Measurements from ENCODE around the gene C12orf75.
"Not testable (repeated sequence)": the region's sequence is repeated elsewhere in the genome, so short reads cannot be mapped to it uniquely, and the experiment has no call there.

Gene C12orf75

DNA sequence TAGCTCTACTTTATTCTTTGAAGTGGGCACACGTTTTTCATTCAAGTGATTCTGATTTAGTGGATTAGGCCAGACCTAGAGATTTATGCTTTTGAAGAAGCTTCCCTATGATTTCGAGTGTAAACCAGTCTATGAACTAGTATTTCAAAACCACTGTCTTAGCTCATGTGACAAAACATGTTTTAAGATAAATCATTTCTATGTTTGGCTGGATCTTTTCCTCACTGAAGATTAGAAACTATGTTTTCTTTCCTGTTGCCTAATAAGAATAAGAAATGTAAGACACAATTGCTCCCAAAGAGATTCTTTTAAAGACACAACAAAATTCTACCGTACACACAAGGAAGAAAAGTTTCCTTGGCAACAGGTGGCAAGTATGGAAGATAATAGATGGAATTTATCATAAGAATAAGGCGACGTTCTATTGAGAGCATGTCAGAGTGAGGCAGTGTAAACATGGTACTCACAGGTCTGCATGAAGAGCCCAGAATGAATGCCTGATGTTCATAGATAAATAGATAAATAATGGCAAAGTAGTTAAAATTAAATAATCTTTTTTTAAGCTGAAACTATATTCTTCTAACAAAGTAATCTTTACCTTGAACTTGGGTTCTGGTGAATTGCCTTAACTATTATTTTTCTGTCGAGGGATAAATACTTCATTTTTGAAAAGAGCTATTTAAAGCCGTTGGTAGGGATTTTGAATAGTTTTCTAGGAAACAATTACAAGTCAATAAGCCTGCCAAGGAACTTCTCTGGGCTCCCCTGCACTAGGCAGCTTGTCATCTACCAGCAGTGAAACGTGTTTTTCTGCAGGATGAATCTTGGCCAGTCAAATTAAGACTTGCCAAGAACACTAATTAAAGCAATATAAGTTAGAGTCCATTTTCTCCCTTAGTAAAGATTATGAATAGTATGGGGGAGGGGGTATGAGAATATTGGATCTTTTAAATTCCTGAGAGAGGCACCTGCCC, 34.1 kb upstream of the C12orf75 start:
- no peak overlapping the region for H3K27ac ChIP-seq
- ChIA-PET POLR2A (ENCODE audit: low non-redundant PET) (no interaction called here), CTCF (no interaction called here)
- TF ChIP-seq, protein P1, sequence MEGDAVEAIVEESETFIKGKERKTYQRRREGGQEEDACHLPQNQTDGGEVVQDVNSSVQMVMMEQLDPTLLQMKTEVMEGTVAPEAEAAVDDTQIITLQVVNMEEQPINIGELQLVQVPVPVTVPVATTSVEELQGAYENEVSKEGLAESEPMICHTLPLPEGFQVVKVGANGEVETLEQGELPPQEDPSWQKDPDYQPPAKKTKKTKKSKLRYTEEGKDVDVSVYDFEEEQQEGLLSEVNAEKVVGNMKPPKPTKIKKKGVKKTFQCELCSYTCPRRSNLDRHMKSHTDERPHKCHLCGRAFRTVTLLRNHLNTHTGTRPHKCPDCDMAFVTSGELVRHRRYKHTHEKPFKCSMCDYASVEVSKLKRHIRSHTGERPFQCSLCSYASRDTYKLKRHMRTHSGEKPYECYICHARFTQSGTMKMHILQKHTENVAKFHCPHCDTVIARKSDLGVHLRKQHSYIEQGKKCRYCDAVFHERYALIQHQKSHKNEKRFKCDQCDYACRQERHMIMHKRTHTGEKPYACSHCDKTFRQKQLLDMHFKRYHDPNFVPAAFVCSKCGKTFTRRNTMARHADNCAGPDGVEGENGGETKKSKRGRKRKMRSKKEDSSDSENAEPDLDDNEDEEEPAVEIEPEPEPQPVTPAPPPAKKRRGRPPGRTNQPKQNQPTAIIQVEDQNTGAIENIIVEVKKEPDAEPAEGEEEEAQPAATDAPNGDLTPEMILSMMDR (conservative IDR thresholded peaks at IDR 0.05; ENCODE audit: low read depth) = no peak
- no peak for DNase-seq (ENCODE audit: low spot score)

DNA sequence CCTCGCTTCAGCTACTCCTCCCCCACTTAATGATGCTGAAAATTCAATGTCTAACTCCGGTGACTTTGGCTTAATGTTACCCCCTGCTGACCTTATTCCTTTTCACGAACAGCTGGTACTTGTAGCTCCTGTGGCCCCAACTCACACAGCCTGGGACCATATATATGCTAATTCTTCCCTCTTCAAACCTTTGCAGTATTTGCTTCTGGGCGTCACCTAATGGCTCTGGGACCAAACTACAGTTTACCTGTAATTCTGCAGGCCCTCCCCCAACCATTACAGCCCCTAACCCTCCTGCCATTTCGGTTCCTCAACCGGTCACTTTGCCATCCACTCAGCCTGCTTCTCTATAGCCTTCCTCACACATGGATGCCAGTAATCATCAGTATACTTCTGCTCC, 29.6 kb upstream of the C12orf75 start:
- TF ChIP-seq, protein P1 (conservative IDR thresholded peaks at IDR 0.05; ENCODE audit: low read depth) = no peak

DNA sequence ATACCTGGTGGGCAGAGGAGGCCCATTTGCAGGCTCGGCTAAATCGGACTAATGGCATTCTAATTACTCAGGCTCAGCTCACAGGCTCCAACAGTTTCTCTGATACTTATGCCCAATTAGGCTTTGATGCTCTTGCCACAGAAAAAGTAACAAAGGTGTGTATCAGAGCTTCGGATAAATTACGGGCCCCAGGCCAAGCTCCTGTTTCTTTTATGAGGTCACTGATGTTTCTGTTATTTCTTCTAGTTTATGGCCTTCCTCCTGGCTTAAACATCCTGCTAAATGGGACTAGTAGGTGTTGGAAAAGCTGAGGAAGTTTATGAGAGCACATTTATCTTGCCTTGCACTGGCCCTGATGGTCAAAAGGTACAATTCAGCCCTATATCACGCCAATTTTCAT, 28.8 kb upstream of the C12orf75 start:
- ChIA-PET POLR2A (ENCODE audit: low non-redundant PET) (no interaction called here), CTCF (no interaction called here)
- no peak for DNase-seq (ENCODE audit: low spot score)
- TF ChIP-seq, protein P1 (conservative IDR thresholded peaks at IDR 0.05; ENCODE audit: low read depth) = no peak
- H3K27ac ChIP-seq = no peak overlapping the region

More for the DNA sequence above, 29.6 kb upstream of the C12orf75 start:
- no peak overlapping the region for H3K27ac ChIP-seq
- CTCF ChIA-PET = no interaction called here
- POLR2A ChIA-PET (ENCODE audit: low non-redundant PET) = no interaction called here
- no peak for DNase-seq (ENCODE audit: low spot score)

DNA sequence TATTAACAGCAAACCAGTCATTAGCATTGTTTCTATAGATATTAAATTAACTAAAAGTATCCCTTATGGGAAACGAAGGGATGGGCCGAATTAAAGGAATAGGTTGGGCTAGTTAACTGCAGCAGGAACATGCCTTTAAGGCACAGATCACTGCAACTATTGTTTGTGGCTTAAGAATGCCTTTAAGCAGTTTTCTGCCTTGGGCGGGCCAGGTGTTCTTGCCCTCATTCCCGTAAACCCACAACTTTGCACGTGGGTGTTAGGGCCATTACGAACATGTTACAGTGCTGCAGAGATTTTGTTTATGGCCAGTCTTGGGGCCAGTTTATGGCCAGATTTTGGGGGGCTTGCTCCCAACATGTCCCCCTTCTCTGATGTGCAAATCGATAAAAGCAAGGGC, 27.5 kb upstream of the C12orf75 start:
- CTCF ChIA-PET = interaction anchor here (0.6 kb wide), 1 partner anchor 13 kb away, joined by 3 read pairs; no protein-coding TSS in a partner anchor
- DNase-seq (ENCODE audit: low spot score); H3K27ac ChIP-seq; POLR2A ChIA-PET (ENCODE audit: low non-redundant PET): not testable (repeated sequence)

DNA sequence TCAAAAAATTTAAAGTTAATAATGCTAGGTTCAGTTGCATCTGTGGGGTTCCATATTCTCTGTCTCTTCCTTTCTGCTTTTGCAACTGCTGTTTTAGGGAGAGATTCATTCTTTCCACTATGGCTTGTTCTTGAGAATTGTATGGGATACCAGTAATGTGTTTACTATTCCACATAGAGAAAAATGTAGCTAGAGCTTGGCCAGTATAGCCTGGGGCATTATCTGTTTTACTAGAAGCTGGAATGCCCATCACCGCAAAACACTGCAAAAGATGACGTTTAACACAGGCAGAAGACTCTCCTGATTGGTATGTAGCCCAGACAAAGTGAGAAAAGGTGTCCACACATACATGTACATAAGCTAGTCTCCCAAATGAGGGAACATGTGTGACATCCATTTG, 25.9 kb upstream of the C12orf75 start:
- H3K27ac ChIP-seq; DNase-seq (ENCODE audit: low spot score); CTCF ChIA-PET: not testable (repeated sequence)
- POLR2A ChIA-PET (ENCODE audit: low non-redundant PET) = interaction anchor here (0.5 kb wide), 1 partner anchor 1205 kb away, joined by 3 read pairs; no protein-coding TSS in a partner anchor

DNA sequence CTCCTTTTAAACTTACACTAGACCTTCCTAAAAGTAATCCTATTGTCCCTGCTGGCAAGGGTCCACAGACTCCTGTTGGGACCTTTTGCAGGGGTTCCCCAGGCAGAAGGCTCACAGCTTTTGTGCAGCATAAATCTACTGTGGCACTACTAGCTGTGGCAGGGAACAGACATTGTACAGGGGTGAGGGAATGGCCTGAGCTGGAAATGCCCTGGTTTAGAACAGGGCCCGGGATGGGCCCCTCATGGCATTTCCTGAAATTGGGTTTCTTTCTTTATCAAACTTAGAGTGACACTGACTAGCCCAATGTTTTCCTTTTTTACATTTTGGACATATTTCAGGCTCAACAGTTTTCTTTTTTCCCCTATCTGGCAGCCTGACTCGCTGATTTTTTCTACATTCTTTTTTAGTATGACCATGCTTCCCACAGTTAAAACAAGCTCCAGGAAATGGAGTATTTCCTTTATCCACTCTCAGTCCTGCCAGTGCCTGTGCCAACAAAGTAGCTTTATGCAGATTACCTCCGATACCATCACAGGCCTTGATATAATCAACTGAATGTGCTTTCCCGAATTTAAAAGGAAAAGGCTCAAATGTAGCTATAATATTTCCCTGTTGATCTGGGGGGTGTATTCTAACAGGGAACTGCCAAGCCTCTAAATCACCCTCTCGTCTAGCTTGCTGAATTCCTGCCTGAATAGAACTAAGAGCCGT, 22.7 kb upstream of the C12orf75 start:
- POLR2A ChIA-PET (ENCODE audit: low non-redundant PET) = interaction anchor here (0.6 kb wide), 1 partner anchor 1899 kb away, joined by 3 read pairs; no protein-coding TSS in a partner anchor
- DNase-seq (ENCODE audit: low spot score); H3K27ac ChIP-seq: not testable (repeated sequence)
- CTCF ChIA-PET = interaction anchor here (0.6 kb wide), 1 partner anchor 61 kb away, joined by 3 read pairs; no protein-coding TSS in a partner anchor

DNA sequence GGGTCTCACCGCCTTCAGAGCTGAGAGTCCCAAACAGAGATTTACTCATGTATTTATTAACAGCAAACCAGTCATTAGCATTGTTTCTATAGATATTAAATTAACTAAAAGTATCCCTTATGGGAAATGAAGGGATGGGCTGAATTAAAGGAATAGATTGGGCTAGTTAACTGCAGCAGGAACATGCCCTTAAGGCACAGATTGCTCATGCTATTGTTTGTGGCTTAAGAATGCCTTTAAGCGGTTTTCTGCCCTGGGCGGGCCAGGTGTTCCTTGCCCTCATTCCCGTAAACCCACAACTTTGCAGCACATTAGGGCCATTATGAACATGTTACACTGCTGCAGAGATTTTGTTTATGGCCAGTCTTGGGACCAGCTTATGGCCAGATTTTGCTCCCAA, 21.7 kb upstream of the C12orf75 start:
- H3K27ac ChIP-seq; CTCF ChIA-PET; DNase-seq (ENCODE audit: low spot score); POLR2A ChIA-PET (ENCODE audit: low non-redundant PET): not testable (repeated sequence)

DNA sequence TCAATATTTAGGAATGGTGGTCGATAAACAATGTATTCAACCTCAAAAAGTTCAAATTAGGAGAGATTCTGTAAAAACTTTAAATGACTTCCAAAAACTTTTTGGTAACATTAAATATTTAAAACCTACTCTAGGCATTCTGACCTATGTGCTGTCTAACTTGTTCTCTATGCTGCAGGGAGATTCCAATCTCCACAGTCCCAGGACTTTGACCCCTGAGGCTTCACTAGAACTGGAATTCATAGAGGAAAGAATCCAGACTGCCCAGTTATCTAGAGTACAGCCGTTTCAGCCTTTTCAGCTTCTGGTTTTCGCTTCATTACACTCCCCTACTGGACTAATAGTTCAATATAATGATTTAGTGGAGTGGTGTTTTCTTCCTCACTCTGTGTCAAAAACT, 21.1 kb upstream of the C12orf75 start:
- CTCF ChIA-PET; DNase-seq (ENCODE audit: low spot score); H3K27ac ChIP-seq; POLR2A ChIA-PET (ENCODE audit: low non-redundant PET): not testable (repeated sequence)

DNA sequence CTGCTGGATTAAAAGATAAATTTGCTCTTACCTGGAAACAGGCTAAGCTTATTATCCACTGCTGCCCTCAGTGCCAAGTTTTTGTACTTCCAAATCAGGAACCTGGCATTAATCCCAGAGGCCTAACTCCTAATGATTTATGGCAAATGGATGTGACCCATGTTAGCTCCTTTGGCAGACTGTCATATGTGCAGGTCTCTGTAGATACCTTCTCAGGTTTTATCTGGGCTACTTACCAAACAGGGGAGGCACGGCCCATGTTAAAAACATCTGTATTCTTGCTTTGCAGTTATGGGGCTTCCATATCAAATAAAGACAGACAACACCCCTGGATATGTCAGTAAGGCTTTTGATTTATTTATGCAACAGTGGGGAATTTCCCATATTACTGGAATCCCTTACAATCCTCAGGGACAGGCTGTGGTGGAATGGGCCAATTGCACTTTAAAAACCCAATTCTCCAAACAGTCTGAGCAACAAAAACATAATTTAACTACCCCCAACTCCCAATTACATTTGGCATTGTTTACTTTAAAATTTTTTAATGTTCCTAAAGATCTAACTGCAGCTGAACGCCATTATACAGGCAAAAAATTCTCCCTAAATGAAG, 19.9 kb upstream of the C12orf75 start:
- H3K27ac ChIP-seq; CTCF ChIA-PET; POLR2A ChIA-PET (ENCODE audit: low non-redundant PET); DNase-seq (ENCODE audit: low spot score): not testable (repeated sequence)

DNA sequence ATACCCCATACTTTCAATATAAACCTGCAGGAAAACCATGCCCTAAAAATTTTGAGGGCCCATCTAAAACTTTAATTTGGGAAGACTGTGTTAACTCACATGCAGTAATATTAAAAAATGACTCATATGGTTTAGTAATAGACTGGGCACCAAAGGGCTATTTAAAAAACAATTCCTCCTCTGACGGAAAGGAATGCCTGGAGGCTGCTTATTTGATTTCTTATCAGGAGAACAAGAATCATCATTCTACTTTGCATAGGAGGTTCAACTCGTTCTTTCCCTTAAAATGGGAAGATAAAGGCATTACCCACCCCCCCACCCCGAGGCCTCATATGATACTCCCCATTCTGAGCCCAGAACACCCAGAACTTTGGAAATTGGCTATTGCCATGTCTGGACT, 18.6 kb upstream of the C12orf75 start:
- POLR2A ChIA-PET (ENCODE audit: low non-redundant PET); DNase-seq (ENCODE audit: low spot score); H3K27ac ChIP-seq; CTCF ChIA-PET: not testable (repeated sequence)

DNA sequence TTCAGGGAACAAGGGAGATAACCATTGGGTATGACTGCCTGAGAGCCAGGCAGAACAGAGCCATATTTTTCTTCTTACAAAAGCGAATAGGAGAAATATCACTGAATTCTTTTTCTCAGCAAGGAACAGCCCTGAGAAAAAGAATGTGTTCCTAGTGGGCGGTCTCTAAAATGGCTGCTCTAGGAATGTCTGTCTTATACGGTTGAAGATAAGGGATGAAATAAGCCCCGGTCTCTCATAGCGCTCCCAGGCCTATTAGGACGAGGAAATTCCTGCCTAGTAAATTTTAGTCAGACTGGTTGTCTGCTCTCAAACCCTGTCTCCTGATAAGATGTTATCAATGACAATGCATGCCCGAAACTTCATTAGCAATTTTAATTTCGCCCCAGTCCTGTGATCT, 16.7 kb upstream of the C12orf75 start:
- POLR2A ChIA-PET (ENCODE audit: low non-redundant PET); DNase-seq (ENCODE audit: low spot score); H3K27ac ChIP-seq; CTCF ChIA-PET: not testable (repeated sequence)
